AG10803 (cell line): ENCODE data around the gene IGFALS.

ENCODE experiments used
- DNase-seq: peaks from one replicate; pipeline ENCODE4 v3.0.0; 2010; ENCODE audit warnings: low read depth
- H3K4me3 ChIP-seq: 2 replicates; pipeline ENCODE4 v1.5.1; 2011; ENCODE audit warnings: mild to moderate bottlenecking, low read length, control low read depth
- TF ChIP-seq, protein P1 (sequence below): conservative IDR thresholded peaks from 2 replicates; pipeline ENCODE4 v1.5.1; 2011; ENCODE audit warnings: mild to moderate bottlenecking, low read length, control low read depth, inconsistent platforms

The IGFALS gene

DNA sequence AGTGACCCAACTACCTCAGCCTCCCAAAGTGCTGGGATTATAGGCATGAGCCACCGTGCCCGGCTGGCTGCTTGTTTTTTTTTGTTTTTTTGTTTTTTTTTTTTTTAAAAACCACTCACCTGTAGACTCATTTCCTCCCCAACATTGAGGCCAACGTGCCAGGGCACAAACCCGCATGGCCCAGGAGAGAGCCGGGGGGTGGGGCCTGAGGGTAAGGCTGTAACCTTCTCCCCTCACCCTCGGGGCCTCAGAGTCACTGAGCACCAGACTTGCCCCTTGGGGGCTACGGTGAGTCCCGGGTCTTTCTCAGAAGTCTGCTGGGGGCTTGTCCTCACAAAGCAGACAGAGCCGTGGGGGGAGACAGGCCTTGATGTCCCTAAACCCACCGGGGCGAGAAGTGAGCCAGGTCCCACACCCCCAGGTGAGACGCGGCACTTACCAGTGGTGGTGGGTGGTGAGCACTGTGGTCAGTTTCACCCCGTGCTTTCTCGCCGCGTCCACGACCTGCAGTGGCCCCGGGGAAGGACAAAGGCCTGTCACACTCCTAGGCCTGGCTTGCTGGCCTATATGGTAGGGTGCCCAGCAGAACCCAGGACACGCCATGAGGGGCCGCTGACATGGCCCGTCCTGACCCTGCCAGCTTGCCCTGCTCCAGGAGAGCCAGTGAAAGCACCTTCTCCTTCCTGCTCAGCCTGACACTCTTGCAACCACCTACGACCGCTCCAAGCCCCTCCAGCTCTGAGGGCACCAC, 28.5 kb upstream of the IGFALS start:
- TF ChIP-seq, protein P1, sequence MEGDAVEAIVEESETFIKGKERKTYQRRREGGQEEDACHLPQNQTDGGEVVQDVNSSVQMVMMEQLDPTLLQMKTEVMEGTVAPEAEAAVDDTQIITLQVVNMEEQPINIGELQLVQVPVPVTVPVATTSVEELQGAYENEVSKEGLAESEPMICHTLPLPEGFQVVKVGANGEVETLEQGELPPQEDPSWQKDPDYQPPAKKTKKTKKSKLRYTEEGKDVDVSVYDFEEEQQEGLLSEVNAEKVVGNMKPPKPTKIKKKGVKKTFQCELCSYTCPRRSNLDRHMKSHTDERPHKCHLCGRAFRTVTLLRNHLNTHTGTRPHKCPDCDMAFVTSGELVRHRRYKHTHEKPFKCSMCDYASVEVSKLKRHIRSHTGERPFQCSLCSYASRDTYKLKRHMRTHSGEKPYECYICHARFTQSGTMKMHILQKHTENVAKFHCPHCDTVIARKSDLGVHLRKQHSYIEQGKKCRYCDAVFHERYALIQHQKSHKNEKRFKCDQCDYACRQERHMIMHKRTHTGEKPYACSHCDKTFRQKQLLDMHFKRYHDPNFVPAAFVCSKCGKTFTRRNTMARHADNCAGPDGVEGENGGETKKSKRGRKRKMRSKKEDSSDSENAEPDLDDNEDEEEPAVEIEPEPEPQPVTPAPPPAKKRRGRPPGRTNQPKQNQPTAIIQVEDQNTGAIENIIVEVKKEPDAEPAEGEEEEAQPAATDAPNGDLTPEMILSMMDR: no peak
- no peak for DNase-seq
- H3K4me3 ChIP-seq: no peak overlapping the region

DNA sequence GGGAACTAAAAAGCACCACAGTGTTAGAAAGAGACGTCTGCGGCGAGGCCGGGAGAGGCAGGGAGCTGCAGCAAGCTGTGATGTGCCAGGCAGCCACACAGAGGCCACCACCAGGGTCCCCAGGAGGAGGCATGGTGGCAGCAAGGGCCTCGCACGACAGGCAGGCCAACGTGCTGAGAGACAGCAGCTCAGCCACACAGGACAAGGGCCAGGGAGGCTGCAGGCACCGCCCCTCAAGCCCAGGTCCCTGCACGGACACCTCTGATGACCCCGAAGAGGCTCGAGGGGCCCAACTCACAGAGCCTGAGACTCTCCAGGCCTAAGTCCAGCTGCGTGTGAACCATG, 27.4 kb upstream of the IGFALS start:
- no peak overlapping the region for H3K4me3 ChIP-seq

DNA sequence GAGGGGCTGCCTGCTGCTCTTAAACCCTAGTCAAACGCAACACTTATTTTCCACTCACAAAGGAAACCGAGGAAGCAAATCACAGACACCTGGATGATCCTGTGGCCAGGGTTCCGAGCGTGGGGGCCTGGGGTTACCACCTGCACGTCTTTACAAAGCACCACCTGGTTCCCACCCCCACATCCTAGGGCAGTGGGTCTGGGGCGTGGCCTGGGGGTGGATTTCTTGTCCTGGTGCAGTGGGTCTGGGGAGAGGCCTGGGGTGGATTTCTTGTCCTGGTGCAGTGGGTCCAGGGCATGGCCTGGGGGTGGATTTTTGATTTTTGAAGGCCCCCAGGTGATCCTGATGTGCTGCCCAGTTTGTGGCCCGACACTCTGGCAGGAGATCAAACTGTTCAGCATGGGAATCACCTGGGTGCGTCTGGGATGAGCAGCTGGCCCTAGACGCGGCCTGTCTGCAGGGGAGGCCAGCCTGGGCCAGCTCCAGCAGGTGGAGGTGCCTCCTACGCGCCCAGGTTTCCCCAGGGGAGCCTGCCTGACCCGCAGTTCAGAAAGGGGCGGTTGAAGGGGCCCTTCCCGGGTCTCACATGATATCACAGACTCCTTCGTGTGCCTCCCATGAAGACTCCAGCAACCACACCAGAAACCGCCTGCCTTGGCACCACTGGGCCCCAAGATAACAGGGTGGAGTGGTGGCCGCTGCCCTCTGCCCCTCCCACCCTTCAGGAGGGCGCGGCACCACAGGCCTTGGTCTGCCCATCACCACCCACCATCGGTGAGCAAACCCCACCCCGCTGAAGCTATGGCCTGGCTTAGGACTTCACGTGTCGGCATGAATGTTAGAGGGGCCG, 26.8 kb upstream of the IGFALS start:
- no peak overlapping the region for H3K4me3 ChIP-seq
- TF ChIP-seq, protein P1: no peak
- no peak for DNase-seq

More for the DNA sequence above, 27.4 kb upstream of the IGFALS start:
- no peak for DNase-seq
- TF ChIP-seq, protein P1: no peak

DNA sequence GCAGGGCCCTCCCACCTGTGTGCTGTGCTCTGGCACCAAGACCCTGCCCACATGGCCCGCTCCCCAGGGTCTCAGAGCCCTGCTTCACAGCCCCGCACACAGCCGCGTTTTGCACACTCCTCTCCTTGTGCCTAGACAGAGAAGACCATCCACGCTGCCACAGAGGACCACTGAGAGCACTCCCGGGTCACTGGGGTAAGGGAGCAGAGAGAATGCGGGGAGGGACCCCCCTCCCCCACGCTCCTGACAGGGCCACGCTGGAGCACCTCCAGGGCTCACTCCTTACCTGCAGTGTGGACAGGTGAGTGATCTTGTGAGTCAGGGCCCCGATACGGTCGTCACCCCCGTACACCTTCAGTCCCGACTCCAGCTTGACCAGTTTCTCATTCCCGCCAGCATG, 26.1 kb upstream of the IGFALS start:
- DNase-seq: no peak
- TF ChIP-seq, protein P1: no peak
- no peak overlapping the region for H3K4me3 ChIP-seq

DNA sequence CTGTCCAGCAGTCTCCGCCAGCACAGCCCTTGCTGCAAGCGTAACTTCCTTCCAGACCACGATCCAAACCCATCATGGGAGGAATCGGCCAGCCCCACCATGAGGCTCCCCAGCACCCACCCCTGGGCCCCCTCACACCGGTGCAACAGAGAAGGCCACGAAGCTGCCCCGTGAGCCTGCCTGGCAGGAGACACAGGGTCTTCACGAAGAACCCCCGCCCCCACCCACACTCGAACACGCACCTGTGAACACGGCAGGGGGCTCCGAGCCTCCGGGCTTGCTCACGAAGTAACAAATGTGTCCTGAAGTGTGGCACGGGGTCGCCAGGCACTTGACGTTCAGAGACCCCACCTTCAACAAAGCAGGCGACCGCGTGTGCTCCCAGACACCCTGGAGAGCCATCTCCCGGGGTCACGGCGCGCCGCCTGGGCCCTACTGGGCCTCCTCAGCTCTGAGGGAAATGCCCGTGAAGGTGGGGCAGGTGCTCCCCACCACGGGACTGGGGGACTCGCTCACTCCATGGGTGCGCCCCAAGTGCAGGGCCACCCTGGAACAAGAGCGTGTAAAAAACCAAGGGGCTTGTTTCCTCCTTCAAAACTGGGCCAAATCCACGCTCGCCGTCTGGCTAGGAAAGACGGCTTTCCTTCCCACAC, 25.5 kb upstream of the IGFALS start:
- DNase-seq: no peak
- TF ChIP-seq, protein P1: no peak

DNA sequence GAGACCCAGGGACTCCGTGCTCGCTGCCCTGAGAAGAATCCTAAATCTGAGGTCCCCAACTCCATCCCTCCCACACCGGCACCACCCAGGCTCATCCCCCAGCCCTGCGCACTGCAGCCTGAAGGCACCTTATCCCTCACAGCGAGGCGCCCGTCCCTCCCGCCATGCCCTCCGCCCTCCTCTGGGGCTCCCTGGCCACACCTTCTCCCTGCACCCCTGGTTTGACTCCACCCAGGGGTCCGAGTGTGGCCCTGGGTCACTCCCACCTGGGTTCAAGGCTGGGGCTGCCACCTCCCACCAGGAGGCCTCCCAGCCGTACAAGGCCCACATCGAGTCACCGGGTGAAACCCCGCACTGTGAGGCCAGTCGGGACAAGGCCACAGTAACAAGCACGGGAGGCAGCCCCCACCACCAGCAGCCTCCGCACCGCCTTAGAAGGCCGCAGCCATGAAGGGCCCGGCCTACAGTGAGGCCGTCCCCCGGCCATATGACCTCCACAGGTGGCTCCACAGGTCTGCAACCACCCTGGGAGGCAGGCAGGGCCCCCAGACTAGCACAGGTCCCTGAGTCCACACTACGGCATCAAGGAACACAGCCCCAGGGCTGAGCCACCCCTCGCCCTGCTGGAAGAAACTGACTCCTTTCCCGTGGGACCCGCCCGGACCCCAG, 24.8 kb upstream of the IGFALS start:
- H3K4me3 ChIP-seq: no peak overlapping the region
- TF ChIP-seq, protein P1: no peak
- no peak for DNase-seq

More for the DNA sequence above, 25.5 kb upstream of the IGFALS start:
- H3K4me3 ChIP-seq: no peak overlapping the region
